ENCODE results near the gene ERN1.

Gene ERN1

GRCh38 chr17:64115043-64115698 lies 14.8 kb downstream of the ERN1 start:
- Mint-ChIP-seq H3K4me3 (peak overlapping the region; percentile 64), H3K27me3 (no peaks in the 10 kb centered on the region), H3K9me3 (no peaks in the 10 kb centered on the region), H3K27ac (peak overlapping the region; percentile 91), H3K36me3 (ENCODE audit: low read depth) (peaks cover 30% of the 10 kb centered on the region), H3K4me1 (ENCODE audit: low read depth) (peaks cover 67% of the 10 kb centered on the region)

DNA sequence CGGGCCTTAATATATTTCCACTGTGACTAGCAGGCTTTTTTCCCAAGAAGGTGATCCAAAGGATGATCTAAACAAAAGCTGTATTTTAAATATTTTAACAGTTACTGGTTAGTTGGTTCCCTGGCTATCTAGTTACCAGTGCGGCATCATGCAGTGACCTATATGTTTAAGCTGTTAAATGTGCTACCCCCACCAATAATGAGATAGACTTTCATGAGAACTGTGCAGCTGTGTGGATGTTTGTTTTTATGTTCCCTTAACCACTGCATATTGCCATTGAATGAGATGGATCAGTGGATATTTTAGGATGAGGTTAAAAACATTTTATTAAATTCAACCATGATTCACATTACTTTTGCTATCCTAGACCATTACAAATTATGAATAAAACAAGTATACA lies 16.9 kb downstream of the ERN1 start:
- H3K4me1 Mint-ChIP-seq (ENCODE audit: low read depth), result peaks cover 67% of the 10 kb centered on the region
- no peaks in the 10 kb centered on the region for H3K9me3 Mint-ChIP-seq
- H3K27me3 Mint-ChIP-seq, result no peaks in the 10 kb centered on the region
- no peak overlapping the region for H3K4me3 Mint-ChIP-seq
- H3K36me3 Mint-ChIP-seq (ENCODE audit: low read depth), result peaks cover 30% of the 10 kb centered on the region
- no peak overlapping the region for H3K27ac Mint-ChIP-seq

GRCh38 chr17:64111831-64112230 lies 18.1 kb downstream of the ERN1 start:
- no peaks in the 10 kb centered on the region for H3K27me3 Mint-ChIP-seq
- peaks cover 25% of the 10 kb centered on the region for H3K36me3 Mint-ChIP-seq (ENCODE audit: low read depth)
- no peak overlapping the region for H3K4me3 Mint-ChIP-seq
- H3K27ac Mint-ChIP-seq, result no peak overlapping the region
- H3K9me3 Mint-ChIP-seq, result no peaks in the 10 kb centered on the region
- H3K4me1 Mint-ChIP-seq (ENCODE audit: low read depth), result peaks cover 69% of the 10 kb centered on the region

GRCh38 chr17:64110379-64111152 lies 19.4 kb downstream of the ERN1 start:
- H3K27me3 Mint-ChIP-seq, result no peaks in the 10 kb centered on the region

DNA sequence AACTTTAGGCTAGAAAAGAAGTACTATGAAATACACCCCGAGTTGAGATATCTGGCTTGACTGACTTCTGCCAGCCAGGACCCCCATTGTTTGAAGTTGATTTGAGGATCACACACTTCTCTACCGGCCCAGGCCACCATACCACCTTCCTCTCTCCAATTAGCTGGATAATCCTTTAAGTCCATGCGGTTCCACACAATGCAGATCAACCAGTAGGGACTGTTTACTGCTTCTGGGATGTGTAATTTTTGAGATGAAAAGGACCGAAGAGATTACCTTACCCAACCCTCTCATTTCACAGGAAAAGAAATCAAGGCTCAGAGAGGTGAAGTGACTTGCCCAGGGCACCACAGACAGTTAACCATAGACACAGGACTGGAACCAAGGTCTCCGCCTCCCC lies 20.5 kb downstream of the ERN1 start:
- H3K4me1 Mint-ChIP-seq (ENCODE audit: low read depth), result peaks cover 65% of the 10 kb centered on the region
- no peaks in the 10 kb centered on the region for H3K9me3 Mint-ChIP-seq
- no peaks in the 10 kb centered on the region for H3K27me3 Mint-ChIP-seq
- H3K4me3 Mint-ChIP-seq, result no peak overlapping the region
- H3K36me3 Mint-ChIP-seq (ENCODE audit: low read depth), result peaks cover 20% of the 10 kb centered on the region
- no peak overlapping the region for H3K27ac Mint-ChIP-seq

More at GRCh38 chr17:64110379-64111152, 19.4 kb downstream of the ERN1 start:
- Mint-ChIP-seq H3K36me3 (ENCODE audit: low read depth) (peaks cover 22% of the 10 kb centered on the region), H3K4me3 (no peak overlapping the region), H3K9me3 (no peaks in the 10 kb centered on the region), H3K27ac (peak overlapping the region; percentile 63), H3K4me1 (ENCODE audit: low read depth) (peaks cover 66% of the 10 kb centered on the region)

DNA sequence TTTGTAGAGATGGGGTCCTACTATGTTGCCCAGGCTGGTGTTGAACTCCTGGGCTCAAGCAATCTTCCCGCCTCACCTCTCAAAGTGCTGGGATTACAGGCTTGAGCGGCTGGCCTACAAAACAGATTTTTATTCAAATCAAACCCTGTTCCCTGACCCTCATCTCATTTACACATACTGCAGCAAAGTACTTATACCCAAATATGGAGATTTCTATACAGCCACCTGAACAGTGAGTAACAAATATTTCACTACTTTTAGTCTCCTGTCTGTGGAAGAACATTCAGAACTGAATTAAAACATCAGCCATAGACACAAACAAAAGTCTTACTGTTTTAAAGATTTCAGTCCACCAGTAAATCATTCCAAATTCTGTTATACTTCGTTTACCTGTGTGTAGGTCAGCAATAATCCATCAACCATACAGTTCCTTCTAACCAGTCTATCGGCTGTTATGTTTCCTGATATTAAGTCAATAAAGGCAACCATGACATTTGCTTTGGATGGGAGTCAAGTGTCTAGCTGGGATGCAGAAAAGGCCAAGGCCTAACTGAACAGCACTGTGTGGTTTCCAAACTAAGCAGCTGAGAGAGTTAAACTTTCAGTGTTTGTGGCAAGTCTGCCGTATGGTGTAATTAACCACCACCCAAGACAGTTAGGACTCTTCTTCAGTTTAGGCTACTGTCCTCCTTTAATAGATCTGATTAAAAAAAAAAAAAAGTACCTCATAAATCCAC lies 22.3 kb downstream of the ERN1 start:
- Mint-ChIP-seq H3K4me3 (no peak overlapping the region), H3K27ac (peak overlapping the region; percentile 71), H3K4me1 (ENCODE audit: low read depth) (peaks cover 72% of the 10 kb centered on the region), H3K36me3 (ENCODE audit: low read depth) (peaks cover 16% of the 10 kb centered on the region), H3K27me3 (no peaks in the 10 kb centered on the region), H3K9me3 (no peaks in the 10 kb centered on the region)

GRCh38 chr17:64106918-64107317 lies 23.0 kb downstream of the ERN1 start:
- H3K4me3 Mint-ChIP-seq, result no peak overlapping the region
- no peaks in the 10 kb centered on the region for H3K9me3 Mint-ChIP-seq
- peaks cover 72% of the 10 kb centered on the region for H3K4me1 Mint-ChIP-seq (ENCODE audit: low read depth)
- H3K27ac Mint-ChIP-seq, result peak overlapping the region; percentile 62
- peaks cover 13% of the 10 kb centered on the region for H3K36me3 Mint-ChIP-seq (ENCODE audit: low read depth)
- no peaks in the 10 kb centered on the region for H3K27me3 Mint-ChIP-seq

DNA sequence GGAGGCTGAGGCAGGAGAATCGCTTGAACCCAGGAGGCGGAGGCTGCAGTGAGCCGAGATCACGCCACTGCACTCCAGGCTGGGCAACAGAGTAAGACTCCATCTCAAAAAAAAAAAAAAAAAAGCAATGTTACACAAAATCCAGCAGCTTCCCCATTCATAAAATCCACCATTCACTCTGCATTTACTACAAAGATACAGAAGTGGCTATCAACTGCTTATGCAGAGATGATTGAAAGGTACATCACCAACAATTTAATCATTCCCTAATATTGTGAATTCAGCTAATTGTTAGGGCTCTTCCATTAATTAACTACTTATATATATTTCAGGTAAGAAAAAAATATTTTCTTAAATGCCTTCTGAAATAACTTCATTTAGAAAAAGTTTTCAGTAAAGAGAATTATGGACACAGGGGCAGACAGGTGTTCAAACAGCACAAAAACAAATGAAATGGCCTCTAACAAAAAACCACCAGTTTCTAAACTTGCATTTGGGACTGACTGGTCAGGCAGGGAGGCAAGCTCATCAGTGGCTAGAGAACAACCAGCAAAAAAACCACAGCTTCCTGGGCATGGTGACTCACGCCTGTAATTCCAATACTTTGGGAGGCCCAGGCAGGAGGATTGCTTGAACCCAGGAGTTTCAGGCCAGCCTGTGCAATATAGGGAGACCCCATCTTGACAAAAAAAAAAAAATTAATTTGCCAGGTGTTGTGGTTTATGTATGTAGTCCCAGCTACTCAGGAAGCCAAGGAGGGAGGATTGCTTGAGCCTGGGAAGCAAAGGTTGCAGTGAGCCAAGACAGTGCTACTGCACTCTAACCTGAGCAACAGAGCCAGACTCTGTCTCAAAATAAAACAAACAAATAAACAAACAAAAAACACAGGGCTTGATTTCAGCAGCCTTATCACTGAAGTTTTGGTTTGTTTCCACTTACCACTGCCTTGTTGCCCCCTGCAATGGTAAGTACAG lies 26.3 kb downstream of the ERN1 start:
- Mint-ChIP-seq H3K9me3 (no peaks in the 10 kb centered on the region), H3K27me3 (no peaks in the 10 kb centered on the region), H3K36me3 (ENCODE audit: low read depth) (peaks cover 9% of the 10 kb centered on the region), H3K4me1 (ENCODE audit: low read depth) (peaks cover 66% of the 10 kb centered on the region), H3K27ac (peak overlapping the region; percentile 21), H3K4me3 (no peak overlapping the region)

DNA sequence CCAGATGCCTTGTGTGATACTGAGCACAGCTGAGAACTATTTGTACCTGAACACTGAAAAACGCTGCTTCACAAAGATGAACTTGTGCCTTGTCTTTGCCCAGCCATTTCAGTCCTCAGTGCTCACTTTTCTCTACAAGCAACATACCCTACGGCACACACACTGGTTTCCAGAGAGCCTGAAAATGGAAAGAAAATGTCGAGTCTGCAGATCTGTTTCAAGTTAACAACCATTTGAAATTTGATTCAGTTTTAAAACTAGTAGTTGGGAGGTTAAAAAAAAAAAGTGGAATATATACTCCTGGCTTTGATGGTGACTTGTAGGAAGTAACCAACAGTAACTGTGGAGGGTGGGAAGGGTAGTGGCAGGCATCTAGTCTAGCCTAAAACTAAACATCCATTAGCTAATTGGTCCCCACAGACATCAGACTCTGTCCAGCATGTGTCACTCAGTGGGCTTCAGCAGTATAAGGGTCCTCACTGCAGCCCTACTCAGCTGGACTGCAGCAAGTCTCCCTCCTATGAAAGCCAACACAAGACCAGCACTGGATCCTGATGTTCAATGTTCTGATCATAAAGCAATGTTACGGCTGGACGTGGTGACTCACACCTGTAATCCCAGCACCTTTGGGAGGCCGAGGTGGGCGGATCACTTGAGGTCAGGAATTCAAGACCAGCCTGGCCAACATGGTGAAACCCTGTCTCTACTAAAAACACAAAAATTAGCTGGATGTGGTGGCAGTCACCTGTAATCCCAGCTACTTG lies 27.1 kb downstream of the ERN1 start:
- Mint-ChIP-seq H3K9me3 (no peaks in the 10 kb centered on the region), H3K36me3 (ENCODE audit: low read depth) (peaks cover 13% of the 10 kb centered on the region), H3K27me3 (no peaks in the 10 kb centered on the region), H3K27ac (no peak overlapping the region), H3K4me3 (no peak overlapping the region), H3K4me1 (ENCODE audit: low read depth) (peaks cover 59% of the 10 kb centered on the region)

- Mint-ChIP-seq H3K4me1 (ENCODE audit: low read depth) (peaks cover 60% of the 10 kb centered on the region), H3K27me3 (no peaks in the 10 kb centered on the region), H3K9me3 (no peaks in the 10 kb centered on the region), H3K36me3 (ENCODE audit: low read depth) (peaks cover 35% of the 10 kb centered on the region), H3K27ac (no peak overlapping the region), H3K4me3 (no peak overlapping the region)
These were observed 30.4 kb downstream of the ERN1 start for GRCh38 chr17:64099543-64099942.

DNA sequence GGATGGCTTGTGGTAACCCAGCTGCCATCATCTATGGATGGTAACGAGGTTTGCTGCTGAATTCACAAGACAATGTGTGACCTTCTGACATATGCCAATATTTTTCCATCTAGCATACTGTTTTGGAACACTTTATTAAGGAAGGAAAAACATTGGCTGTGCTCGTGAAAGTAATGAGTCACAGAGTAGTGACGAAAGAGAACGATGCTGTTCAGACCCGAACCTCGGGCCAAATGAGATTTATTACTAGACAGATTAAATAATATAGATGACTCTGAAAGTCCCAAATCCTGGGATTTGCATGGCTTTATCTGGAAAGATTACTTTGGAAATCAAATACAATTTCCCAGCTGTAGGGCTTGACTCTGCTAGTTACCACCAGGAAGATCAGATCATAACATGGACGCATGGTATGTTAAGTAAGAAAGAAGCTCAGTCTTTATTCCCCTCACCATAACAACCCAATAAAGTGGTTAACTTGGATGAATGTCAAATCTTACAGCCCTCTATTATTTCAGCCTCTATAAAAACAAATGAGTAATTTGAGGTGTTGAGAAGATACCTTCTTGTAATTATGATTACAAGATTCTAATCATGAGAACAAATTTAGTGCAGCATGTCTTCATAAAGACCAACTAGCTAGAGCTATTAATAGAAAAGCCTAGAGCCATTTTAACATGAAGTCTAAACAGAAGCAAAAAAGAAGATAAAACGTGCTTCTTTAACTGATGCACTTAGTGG lies 32.6 kb downstream of the ERN1 start:
- Mint-ChIP-seq H3K27me3 (no peaks in the 10 kb centered on the region), H3K4me3 (no peak overlapping the region), H3K36me3 (ENCODE audit: low read depth) (peaks cover 38% of the 10 kb centered on the region), H3K27ac (peak overlapping the region; percentile 9), H3K9me3 (no peaks in the 10 kb centered on the region), H3K4me1 (ENCODE audit: low read depth) (peaks cover 55% of the 10 kb centered on the region)

DNA sequence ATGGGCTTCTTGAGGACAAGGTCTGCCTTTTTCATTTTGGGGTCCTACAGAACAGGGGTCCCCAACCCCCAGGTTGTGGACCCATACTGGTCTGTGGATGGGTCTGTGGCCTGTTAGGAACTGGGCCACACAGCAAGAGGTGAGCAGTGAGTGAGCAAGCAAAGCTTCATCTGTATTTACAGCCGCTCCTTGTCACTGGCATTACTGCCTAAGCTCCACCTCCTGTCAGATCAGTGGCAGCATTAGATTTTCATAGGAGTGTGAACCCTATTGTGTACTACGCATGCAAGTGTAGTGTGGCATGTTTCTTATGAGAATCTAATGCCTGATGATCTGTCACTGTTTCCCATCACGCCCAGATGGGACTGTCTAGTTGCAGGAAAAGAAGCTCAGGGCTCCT lies 33.9 kb downstream of the ERN1 start:
- H3K4me1 Mint-ChIP-seq (ENCODE audit: low read depth), result peaks cover 63% of the 10 kb centered on the region
- no peaks in the 10 kb centered on the region for H3K27me3 Mint-ChIP-seq
- peaks cover 34% of the 10 kb centered on the region for H3K36me3 Mint-ChIP-seq (ENCODE audit: low read depth)
- peak overlapping the region; percentile 75 for H3K27ac Mint-ChIP-seq
- H3K9me3 Mint-ChIP-seq, result no peaks in the 10 kb centered on the region
- H3K4me3 Mint-ChIP-seq, result no peak overlapping the region

GRCh38 chr17:64095144-64095882 lies 34.6 kb downstream of the ERN1 start:
- H3K27ac Mint-ChIP-seq, result peak overlapping the region; percentile 75
- H3K4me1 Mint-ChIP-seq (ENCODE audit: low read depth), result peaks cover 65% of the 10 kb centered on the region
- H3K36me3 Mint-ChIP-seq (ENCODE audit: low read depth), result peaks cover 34% of the 10 kb centered on the region
- no peaks in the 10 kb centered on the region for H3K27me3 Mint-ChIP-seq
- no peak overlapping the region for H3K4me3 Mint-ChIP-seq
- no peaks in the 10 kb centered on the region for H3K9me3 Mint-ChIP-seq
